Loucy (cell line): ENCODE data around the gene IST1.

ENCODE experiments used
- CTCF ChIP-seq: fragments of 200-600 bp; sonication (generic); conservative IDR thresholded peaks from 2 replicates; pipeline ENCODE4 v1.5.1; 2014; ENCODE audit warnings: mild to moderate bottlenecking, antibody characterized with exemption, low read length
- EZH2phosphoT487 ChIP-seq: fragments of 200-600 bp; IDR thresholded peaks from 2 replicates; pipeline ENCODE4 v1.6.1; 2018; ENCODE audit warnings: antibody characterized with exemption, mild to moderate bottlenecking, moderate library complexity, borderline replicate concordance

- no peak for TF ChIP-seq CTCF
- no peak for TF ChIP-seq EZH2phosphoT487
Observed at GRCh38 chr16:71927787-71928186, 32.5 kb downstream of the IST1 start.
